Activated CD4-positive, alpha-beta T cell treated with anti-CD3 and anti-CD28 coated beads, Interleukin-2, amount 10 ng/mL, durations not matched to agents 24 days and 14 days (primary cell): Measurements from ENCODE around the gene AXIN2. TPM values are rescaled to one million over a fixed set of nuclear protein-coding genes. Genes with fewer than 3 reads are reported as not detected.

Experiments
- DNase-seq: peaks from one replicate; pipeline ENCODE4 v3.0.0; 2022
- H3K27ac Mint-ChIP-seq: one replicate; pipeline ENCODE4 v1.8.0; 2022; ENCODE audit warnings: mild to moderate bottlenecking, mixed read lengths
- H3K27me3 Mint-ChIP-seq: one replicate; pipeline ENCODE4 v1.8.0; 2022; ENCODE audit warnings: mixed read lengths
- H3K36me3 Mint-ChIP-seq: one replicate; pipeline ENCODE4 v1.8.0; 2022; ENCODE audit warnings: low read depth, mild to moderate bottlenecking, mixed read lengths
- H3K4me1 Mint-ChIP-seq: one replicate; pipeline ENCODE4 v1.8.0; 2021; ENCODE audit warnings: mixed read lengths
- H3K4me3 Mint-ChIP-seq: one replicate; pipeline ENCODE4 v1.8.0; 2022; ENCODE audit warnings: mild to moderate bottlenecking, moderate library complexity, mixed read lengths
- H3K9me3 Mint-ChIP-seq: one replicate; pipeline ENCODE4 v1.8.0; 2021; ENCODE audit warnings: mixed read lengths
- intact Hi-C: fragments of 100-400 bp; cut with micrococcal nuclease; formaldehyde crosslinking; loops from one replicate; pipeline ENCODE4 v1.15.1; 2023
- total RNA-seq: library from RNA; stranded (reverse); gene quantifications from 2 replicates; pipeline ENCODE4 v1.2.3, GENCODE V29; 2022

The AXIN2 gene
- total RNA-seq, 1 donor from 2014 or later: 5.2 TPM

DNA sequence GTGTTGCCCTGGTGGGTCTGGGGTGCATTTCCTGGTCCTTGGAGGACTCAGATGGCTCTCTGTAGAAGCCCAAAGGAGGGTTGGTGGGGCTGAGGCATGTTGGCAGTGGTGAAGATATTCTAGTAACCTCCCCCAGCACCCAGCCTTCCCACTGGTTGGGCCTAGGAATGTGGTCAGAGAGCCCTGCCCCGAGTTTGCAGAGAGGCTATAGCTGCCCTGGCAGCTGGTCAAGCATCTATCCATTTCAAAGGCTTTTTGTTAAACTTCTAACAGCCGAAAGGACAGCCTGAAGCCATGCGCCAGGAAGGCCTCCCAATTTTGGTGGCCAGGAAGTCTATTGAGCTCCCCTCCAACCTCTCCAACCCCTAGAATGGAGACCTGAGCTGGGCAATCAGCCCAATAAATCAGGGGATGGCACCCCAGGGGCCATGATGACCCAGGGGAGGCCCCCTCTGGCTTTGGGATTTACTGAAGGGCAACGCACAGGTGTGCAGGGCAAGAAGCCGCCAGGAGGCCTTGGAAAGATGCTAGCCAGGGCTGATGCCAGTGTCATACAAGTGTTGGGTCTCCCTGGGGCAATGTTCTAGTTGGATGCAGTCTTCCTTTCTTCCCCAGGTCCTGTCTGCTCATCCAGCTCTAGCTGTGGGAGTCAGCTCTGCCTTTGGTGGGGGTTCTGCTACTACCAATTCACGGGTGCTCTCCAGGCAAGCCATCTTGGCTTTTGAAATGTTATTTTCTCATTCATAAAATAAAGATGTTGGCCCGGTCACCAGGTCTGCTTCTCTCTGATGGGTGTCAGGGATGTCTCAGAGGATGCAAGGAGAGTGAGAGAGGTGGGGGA lies 30.9 kb upstream of the AXIN2 start:
- no peak overlapping the region for H3K27ac Mint-ChIP-seq
- H3K36me3 Mint-ChIP-seq: no peaks in the 10 kb centered on the region
- intact Hi-C loops: no loop called here
- no peaks in the 10 kb centered on the region for H3K9me3 Mint-ChIP-seq
- DNase-seq: no peak
- H3K27me3 Mint-ChIP-seq: peaks cover 7% of the 10 kb centered on the region
- H3K4me3 Mint-ChIP-seq: no peak overlapping the region
- H3K4me1 Mint-ChIP-seq: peaks cover 14% of the 10 kb centered on the region

DNA sequence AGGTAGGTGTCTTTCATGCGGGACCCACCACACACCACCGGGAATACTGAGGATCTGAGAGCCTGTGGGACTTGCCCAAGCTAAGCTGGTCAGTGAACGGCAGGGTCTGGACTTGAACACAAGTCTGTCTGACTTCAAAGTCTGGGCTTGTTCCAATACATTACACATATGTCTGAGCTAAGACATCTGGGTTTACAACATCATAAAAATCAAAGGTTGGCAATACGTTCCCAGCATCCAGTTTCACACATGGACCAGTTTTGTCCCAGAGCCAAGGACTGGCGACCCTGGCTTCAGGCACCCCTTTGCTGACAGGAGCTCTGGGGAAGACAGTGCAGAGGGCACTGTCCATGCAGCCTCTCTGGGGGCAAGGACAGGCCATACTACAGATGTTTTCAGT lies 27.9 kb upstream of the AXIN2 start:
- intact Hi-C loops: no loop called here
- H3K27ac Mint-ChIP-seq: no peak overlapping the region
- peaks cover 15% of the 10 kb centered on the region for H3K4me1 Mint-ChIP-seq
- peaks cover 7% of the 10 kb centered on the region for H3K27me3 Mint-ChIP-seq
- DNase-seq: no peak
- H3K36me3 Mint-ChIP-seq: no peaks in the 10 kb centered on the region
- no peak overlapping the region for H3K4me3 Mint-ChIP-seq
- no peaks in the 10 kb centered on the region for H3K9me3 Mint-ChIP-seq

DNA sequence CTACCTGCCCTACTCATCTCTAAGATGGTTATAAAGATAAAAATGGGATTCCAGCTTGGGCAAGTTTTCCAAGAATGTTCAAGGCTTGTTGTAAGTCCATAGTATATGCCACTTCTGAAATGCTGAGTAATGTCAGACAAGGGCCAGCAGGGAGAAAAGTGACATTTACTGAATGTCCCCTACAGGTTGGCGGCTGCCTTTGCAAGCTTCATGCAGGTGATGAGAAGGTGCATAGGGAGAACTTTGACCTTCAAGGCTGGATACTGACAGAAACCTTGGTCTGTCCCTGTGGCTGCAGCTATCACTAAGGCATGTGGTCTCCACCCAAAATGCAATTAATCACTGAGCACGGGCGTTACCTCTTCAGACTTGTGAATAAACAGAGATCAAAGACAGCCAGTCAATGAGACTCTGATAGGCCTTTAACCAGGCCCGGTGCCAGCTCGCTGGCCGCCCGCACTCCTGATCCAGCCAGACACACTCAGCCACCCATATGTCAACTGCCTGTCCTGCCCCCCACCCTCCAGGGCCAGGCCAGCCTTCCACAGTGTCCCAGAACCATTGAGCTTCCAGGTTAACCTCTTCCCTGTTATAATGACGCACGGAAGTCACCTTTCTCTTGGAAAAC lies 26.8 kb upstream of the AXIN2 start:
- H3K4me3 Mint-ChIP-seq: no peak overlapping the region
- no peak overlapping the region for H3K27ac Mint-ChIP-seq
- no peaks in the 10 kb centered on the region for H3K36me3 Mint-ChIP-seq
- peaks cover 2% of the 10 kb centered on the region for H3K27me3 Mint-ChIP-seq
- peaks cover 10% of the 10 kb centered on the region for H3K4me1 Mint-ChIP-seq
- no peaks in the 10 kb centered on the region for H3K9me3 Mint-ChIP-seq
- DNase-seq: no peak
- intact Hi-C loops: no loop called here

DNA sequence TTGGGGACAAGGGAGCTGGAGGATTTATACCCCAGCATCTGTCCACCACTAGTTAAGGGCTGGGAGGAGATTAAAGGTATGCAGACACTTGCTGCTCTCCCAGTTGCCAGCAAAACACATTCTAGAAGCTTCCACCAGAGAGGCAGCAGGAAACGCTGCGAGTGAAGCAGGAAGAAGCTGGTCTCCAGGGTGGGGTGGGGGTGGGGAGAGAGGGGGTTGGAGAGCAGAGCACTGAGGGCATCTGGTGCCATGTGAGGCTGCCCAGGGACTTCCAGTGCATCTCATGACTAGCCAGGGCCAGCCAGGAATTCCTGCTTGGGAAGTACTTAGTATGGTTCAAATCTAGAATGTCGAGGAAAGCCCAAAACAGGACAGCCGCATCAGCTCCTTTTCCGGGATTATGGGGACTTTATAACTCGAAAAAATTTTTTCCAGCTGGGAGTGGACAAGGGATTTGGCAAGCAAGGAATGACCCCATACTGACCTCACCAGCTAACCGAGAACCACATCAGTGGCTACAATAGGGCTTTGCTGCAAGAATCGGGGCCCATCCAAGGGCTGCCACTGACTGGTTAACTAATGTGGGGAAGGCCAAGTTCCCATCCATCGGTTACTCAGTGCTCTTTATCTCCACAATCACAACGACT lies 26.2 kb upstream of the AXIN2 start:
- H3K27me3 Mint-ChIP-seq: no peaks in the 10 kb centered on the region
- no peak overlapping the region for H3K27ac Mint-ChIP-seq
- H3K4me1 Mint-ChIP-seq: peaks cover 10% of the 10 kb centered on the region
- no peak for DNase-seq
- H3K4me3 Mint-ChIP-seq: no peak overlapping the region
- H3K9me3 Mint-ChIP-seq: no peaks in the 10 kb centered on the region
- H3K36me3 Mint-ChIP-seq: no peaks in the 10 kb centered on the region
- intact Hi-C loops: no loop called here

DNA sequence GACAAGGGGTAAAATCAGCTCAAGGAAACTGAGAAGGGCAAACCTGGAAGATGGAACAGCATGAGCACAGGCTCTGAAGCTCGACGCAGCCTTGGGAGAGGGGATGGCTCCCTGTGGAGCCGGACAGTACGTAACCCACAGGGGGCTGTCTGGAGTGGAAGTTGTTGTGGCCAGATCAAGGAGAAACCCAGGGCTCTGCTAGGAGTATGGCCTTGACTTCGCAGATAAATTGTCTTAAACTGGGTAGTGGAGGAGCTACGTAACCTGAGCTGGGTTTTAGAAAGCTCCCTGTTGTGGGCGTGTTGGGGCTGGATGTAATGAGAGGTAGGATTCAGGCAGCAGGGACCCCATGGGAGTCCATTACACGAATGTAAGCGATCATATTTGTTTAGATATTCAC lies 25.5 kb upstream of the AXIN2 start:
- H3K36me3 Mint-ChIP-seq: no peaks in the 10 kb centered on the region
- H3K4me1 Mint-ChIP-seq: peaks cover 10% of the 10 kb centered on the region

DNA sequence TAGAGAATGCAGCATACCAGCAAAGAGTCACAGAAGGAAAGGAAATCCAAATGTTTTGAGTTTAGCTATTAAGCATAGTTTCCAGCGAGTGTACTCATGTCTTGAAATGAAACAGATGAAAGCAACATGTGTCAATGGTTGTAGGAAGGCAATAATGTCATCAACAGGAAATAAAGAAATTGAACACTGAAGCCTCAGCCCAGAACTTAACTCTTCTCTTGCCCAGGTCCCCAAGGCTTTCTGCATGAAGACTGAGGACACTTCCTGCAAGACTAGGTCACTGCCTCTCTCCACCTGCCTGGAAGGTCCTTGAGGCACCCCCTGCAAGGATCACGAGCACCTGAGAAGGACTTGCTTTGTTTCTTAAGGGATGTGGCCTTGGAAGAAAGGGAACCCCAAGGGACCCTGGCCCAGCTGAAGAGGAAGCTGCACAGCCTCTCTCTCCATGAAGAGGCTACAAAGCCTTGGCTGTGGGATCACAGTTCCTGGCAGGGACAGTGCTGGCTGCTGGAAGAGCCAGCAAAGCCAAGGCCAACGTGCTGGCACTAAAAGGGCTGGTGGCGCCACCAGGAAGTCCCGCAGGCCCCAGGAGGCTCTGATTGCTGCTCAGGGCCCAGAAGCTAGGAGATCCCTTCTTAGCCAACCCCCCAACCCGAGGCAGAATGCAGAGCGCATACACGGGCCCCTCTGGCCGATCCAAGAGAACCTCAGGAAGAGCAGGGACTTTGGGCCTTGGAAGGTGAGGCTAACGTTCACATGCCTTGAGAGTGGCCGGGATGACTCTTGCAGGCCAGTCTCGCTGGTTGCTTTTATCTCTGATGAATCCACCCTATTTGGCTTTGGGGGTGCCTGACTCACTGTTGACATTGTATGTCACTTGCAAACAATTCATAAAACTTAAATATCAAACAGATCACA lies 23.4 kb upstream of the AXIN2 start:
- Mint-ChIP-seq H3K4me3 (no peak overlapping the region), H3K27ac (no peak overlapping the region), H3K36me3 (no peaks in the 10 kb centered on the region), H3K4me1 (peaks cover 10% of the 10 kb centered on the region), H3K27me3 (no peaks in the 10 kb centered on the region), H3K9me3 (no peaks in the 10 kb centered on the region)
- intact Hi-C loops: no loop called here
- DNase-seq: no peak

More for the DNA sequence above, 25.5 kb upstream of the AXIN2 start:
- DNase-seq: no peak
- H3K4me3 Mint-ChIP-seq: no peak overlapping the region
- H3K9me3 Mint-ChIP-seq: no peaks in the 10 kb centered on the region
- intact Hi-C loops: no loop called here
- H3K27me3 Mint-ChIP-seq: no peaks in the 10 kb centered on the region
- H3K27ac Mint-ChIP-seq: no peak overlapping the region

DNA sequence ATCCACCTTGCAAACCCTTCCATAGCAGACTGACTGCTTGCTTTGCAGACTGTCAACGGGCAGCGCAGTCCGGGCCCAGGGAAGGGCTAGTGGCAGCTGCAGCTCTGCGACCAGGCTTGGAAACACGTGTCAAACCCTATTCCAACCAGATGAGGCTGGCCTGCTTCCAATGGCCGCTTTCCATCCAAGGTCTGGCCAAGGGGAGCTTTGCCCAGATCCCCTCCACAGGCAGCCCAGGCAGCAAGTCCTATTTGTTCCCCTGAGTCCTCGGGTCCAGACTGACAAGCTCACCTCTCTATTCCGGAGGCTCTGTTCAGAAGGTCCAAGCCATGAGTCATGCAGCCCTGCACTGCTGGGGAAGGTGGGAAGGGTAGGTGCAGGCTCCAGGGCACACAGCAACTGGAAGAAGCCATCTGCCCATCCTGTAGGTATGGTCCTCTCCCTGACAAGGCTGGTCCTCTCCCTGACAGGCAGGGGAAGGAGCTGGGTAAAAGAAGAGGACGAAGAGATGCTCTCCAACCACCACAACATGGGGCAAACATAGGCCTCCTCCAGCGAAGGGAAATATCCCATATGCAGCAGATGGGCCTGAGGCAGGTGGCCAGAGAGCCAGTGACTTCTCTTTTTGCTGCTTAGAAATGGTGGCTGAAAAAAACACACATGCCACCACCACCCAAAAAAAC lies 22.6 kb upstream of the AXIN2 start:
- no peak for DNase-seq
- H3K4me3 Mint-ChIP-seq: no peak overlapping the region
- intact Hi-C loops: no loop called here
- no peaks in the 10 kb centered on the region for H3K27me3 Mint-ChIP-seq
- H3K36me3 Mint-ChIP-seq: no peaks in the 10 kb centered on the region
- H3K4me1 Mint-ChIP-seq: peaks cover 10% of the 10 kb centered on the region
- H3K9me3 Mint-ChIP-seq: no peaks in the 10 kb centered on the region
- no peak overlapping the region for H3K27ac Mint-ChIP-seq

DNA sequence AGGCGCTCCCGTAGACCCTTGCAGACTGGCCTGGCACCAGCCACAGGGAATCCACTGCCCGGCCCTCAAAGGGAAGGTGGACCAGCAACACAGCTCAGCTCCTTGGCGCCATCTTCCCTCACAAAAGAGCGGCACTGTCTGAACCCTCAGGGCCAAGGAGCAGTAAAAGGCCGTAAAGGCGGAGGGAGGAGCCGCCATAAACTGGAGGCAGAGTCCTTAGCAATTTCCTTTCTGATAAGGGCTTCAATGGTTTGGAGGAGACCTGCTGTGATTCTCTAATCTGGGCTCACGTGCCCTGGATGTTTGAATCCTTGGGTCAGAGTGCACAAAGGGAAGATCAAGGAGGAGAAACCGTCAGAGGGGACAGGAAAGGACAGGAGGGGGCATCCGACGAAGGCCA lies 15.5 kb upstream of the AXIN2 start:
- Mint-ChIP-seq H3K36me3 (no peaks in the 10 kb centered on the region), H3K4me3 (no peak overlapping the region), H3K27me3 (peaks cover 3% of the 10 kb centered on the region), H3K9me3 (no peaks in the 10 kb centered on the region), H3K27ac (no peak overlapping the region), H3K4me1 (no peaks in the 10 kb centered on the region)
- intact Hi-C loops: no loop called here
- DNase-seq: no peak

DNA sequence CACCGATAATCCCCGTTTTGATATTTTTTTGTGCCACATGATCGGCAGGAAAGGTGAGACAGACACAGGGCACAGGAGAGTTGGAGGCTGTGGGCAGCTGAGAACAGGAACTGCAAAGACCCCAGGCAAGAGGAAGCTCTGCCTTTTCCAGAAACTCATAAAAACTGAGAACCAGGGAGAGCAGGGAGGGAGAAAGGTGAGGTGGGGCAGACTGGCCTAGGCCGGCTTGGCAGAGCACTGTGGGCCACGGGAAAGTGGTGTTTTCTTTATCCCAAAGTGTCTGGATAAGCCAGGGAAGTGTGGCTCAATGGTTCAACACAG lies 11.8 kb upstream of the AXIN2 start:
- DNase-seq: no peak
- Mint-ChIP-seq H3K27me3 (peaks cover 12% of the 10 kb centered on the region), H3K9me3 (no peaks in the 10 kb centered on the region), H3K4me3 (no peak overlapping the region), H3K36me3 (no peaks in the 10 kb centered on the region), H3K4me1 (no peaks in the 10 kb centered on the region), H3K27ac (no peak overlapping the region)
- intact Hi-C loops: no loop called here

DNA sequence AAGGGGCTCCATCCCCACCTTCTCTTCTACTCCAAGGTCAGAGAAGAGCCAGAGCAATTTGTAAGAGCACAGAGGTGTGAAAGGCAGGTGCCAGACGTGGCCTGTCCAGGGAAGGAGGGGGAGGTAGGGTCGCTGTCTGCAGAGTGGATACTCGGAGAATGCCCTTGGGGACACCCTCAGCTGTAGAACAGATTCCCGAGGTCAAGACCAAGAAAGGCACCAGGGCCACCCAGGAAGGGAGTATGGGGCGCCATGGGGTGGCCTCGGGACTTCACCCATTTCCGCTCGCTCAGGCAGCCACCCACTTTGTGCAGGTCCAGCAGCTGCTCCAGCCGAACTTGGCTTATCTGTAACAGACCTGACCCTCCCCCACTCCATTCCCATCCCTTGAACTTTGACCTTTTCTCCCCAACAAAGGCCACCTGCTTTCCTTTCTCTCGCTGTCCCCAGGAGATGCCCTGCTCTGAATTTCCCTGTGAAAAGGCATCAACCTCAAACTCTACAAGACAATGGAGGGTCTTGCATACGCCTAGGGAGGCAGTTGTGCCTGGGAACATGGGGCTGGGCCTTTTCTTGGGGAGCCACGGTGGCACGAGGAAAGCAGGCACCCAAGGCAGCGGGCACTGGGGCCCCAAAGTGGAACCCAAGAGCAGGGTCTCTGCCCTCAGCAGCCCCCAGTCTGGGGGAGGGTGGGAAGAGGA lies 11.3 kb upstream of the AXIN2 start:
- Mint-ChIP-seq H3K27ac (no peak overlapping the region), H3K4me3 (no peak overlapping the region), H3K4me1 (no peaks in the 10 kb centered on the region), H3K36me3 (no peaks in the 10 kb centered on the region), H3K27me3 (peaks cover 12% of the 10 kb centered on the region), H3K9me3 (no peaks in the 10 kb centered on the region)
- no peak for DNase-seq
- intact Hi-C loops: no loop called here

DNA sequence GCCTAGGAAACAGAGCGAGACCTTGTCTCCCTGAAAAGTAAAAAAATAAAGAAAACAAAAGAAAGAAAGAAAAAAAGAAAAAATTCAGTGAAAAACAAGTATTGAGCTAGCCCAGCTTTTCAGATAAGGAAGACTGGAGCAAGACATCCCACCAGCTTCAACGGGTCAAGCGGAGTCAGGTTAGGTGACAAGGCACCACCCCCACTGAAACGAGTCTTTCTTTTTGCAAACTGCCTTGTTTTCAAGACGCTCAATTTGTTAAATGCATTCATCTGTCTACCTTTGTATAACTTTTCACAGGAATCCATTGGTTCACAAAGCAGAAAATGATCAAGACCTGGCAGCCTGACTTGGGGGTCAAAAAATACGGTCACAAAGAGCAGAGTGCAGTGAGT lies 10.7 kb upstream of the AXIN2 start:
- Mint-ChIP-seq H3K27ac (no peak overlapping the region), H3K27me3 (peaks cover 12% of the 10 kb centered on the region), H3K9me3 (no peaks in the 10 kb centered on the region), H3K36me3 (no peaks in the 10 kb centered on the region), H3K4me1 (no peaks in the 10 kb centered on the region), H3K4me3 (no peak overlapping the region)
- intact Hi-C loops: no loop called here
- no peak for DNase-seq

DNA sequence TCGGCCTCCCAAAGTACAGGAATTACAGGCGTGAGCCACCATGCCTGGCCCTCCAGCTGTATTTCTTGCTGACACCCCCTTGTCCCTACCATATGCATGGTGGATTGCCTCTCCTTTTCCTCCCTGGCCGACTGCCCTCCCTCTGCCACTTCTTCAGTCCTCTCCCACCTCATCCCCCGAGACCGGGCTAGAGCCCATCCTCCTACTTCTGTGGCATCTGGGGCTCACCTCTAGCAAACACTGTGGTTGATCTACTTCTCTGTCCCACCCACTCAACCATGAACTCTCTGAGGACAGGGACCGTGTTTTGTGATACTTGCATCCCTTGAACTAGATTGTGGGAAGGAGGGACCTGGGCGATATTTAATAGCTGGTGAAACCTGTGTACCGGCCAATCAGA lies 7.5 kb upstream of the AXIN2 start:
- no peak overlapping the region for H3K27ac Mint-ChIP-seq
- peaks cover 8% of the 10 kb centered on the region for H3K4me1 Mint-ChIP-seq
- intact Hi-C loops: no loop called here
- no peak overlapping the region for H3K4me3 Mint-ChIP-seq
- H3K27me3 Mint-ChIP-seq: peaks cover 17% of the 10 kb centered on the region
- no peak for DNase-seq
- H3K9me3 Mint-ChIP-seq: no peaks in the 10 kb centered on the region
- H3K36me3 Mint-ChIP-seq: no peaks in the 10 kb centered on the region

DNA sequence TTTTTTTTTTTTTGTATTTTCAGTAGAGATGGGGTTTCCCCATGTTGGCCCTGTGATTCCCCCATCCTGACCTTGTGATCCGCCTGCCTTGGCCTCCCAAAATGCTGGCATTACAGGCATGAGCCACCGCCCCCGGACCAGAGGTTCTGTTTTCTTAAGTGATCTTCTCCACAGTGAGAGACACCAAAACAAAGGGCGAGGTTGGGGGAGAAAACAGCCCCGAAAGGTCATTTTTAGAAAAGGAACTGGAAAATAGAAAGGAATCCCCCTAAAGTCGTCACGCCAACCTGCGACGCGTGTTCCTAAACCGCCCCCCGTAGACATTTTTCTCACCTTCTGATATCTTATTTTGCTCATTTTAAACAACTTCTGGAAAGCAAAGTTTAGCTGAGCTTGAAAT lies 6.1 kb upstream of the AXIN2 start:
- H3K27ac Mint-ChIP-seq: no peak overlapping the region
- intact Hi-C loops: no loop called here
- peaks cover 12% of the 10 kb centered on the region for H3K4me1 Mint-ChIP-seq
- DNase-seq: no peak
- H3K36me3 Mint-ChIP-seq: no peaks in the 10 kb centered on the region
- H3K27me3 Mint-ChIP-seq: peaks cover 17% of the 10 kb centered on the region
- no peaks in the 10 kb centered on the region for H3K9me3 Mint-ChIP-seq
- H3K4me3 Mint-ChIP-seq: no peak overlapping the region
